ENCODE results near the gene COG1.

DNA sequence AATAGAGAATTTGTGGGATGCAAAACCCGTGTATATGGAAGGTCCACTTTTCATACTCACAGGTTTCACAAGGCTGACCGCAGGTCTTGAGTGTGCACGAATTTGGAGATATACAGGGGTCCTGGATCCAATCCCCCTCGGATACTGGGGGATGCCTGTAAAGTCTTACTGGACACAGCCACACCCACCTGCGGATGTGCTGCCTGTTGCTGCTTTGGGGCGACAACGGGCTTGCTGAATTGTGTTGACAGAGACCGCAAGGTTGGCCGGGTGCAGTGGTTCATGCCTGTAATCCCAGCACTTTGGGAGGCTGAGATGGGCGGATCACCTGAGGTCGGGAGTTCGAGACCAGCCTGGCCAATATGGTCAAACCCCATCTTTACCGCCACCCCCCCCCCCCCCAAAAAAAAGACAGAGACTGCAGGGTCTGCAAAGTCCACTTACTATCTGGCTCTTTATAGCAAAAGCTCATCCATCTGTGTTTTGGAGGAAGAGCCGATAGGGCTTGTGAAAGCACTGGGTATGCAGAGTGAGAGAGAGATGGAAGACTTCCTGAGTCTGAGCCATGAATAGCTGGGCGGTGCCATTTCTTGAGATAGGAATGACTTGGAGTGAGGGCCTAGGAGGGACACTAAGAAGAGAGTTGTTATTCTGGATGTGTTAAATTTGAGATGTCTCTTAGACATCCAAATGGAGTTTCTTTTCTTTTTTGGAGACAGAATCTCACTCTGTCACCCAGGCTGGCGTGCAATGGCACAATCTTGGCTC lies 6.4 kb upstream of the COG1 start:
- TF ChIP-seq, protein P1, sequence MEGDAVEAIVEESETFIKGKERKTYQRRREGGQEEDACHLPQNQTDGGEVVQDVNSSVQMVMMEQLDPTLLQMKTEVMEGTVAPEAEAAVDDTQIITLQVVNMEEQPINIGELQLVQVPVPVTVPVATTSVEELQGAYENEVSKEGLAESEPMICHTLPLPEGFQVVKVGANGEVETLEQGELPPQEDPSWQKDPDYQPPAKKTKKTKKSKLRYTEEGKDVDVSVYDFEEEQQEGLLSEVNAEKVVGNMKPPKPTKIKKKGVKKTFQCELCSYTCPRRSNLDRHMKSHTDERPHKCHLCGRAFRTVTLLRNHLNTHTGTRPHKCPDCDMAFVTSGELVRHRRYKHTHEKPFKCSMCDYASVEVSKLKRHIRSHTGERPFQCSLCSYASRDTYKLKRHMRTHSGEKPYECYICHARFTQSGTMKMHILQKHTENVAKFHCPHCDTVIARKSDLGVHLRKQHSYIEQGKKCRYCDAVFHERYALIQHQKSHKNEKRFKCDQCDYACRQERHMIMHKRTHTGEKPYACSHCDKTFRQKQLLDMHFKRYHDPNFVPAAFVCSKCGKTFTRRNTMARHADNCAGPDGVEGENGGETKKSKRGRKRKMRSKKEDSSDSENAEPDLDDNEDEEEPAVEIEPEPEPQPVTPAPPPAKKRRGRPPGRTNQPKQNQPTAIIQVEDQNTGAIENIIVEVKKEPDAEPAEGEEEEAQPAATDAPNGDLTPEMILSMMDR (IDR thresholded peaks at IDR 0.05): no peak
- TF ChIP-seq ZFX (IDR thresholded peaks at IDR 0.05; ENCODE audit: borderline replicate concordance): no peak

Measured in 22Rv1 (cell line).